Measurements from ENCODE around the gene SLC22A16.

DNA sequence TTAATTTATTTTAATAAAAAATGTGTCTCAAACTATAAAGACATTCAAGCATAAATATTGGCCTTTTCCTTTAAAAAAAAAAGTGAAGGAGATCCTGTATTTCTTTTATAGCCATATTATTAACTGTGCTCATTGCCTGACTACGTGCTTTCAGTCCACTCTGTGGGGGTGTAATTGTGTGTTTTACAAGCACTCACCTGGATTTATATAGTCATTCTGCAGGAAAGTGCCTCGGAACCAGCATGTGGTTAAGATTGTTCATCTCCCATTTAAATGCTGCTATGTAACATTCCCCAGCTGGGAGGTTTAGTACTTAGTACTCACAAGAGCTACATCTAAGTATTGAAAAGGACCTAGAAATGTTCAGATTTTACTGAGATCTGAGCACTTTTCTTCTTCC, 47.9 kb upstream of the SLC22A16 start:
- TF ChIP-seq, protein P1, sequence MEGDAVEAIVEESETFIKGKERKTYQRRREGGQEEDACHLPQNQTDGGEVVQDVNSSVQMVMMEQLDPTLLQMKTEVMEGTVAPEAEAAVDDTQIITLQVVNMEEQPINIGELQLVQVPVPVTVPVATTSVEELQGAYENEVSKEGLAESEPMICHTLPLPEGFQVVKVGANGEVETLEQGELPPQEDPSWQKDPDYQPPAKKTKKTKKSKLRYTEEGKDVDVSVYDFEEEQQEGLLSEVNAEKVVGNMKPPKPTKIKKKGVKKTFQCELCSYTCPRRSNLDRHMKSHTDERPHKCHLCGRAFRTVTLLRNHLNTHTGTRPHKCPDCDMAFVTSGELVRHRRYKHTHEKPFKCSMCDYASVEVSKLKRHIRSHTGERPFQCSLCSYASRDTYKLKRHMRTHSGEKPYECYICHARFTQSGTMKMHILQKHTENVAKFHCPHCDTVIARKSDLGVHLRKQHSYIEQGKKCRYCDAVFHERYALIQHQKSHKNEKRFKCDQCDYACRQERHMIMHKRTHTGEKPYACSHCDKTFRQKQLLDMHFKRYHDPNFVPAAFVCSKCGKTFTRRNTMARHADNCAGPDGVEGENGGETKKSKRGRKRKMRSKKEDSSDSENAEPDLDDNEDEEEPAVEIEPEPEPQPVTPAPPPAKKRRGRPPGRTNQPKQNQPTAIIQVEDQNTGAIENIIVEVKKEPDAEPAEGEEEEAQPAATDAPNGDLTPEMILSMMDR (IDR thresholded peaks at IDR 0.05): no peak
- no peak for TF ChIP-seq POLR2AphosphoS5 (IDR thresholded peaks at IDR 0.05)
